ACC112 (cell line): ENCODE measurements around the gene CIB4.

Experiments
- H2AFZ ChIP-seq: fragments of 200-600 bp; sonication (generic); one replicate; pipeline ENCODE4 v1.6.0; 2017; ENCODE audit warnings: antibody characterized with exemption, low read length; ENCODE audit not compliant: unreplicated experiment
- H3K27ac ChIP-seq: fragments of 200-600 bp; sonication (generic); 2 replicates; pipeline ENCODE4 v1.5.1; 2014; ENCODE audit warnings: low read depth, mild to moderate bottlenecking, antibody characterized with exemption, low read length, moderate library complexity
- H3K27me3 ChIP-seq: fragments of 200-600 bp; sonication (generic); 2 replicates; pipeline ENCODE4 v1.6.1; 2014; ENCODE audit warnings: mild to moderate bottlenecking, antibody characterized with exemption, low read length, moderate library complexity, mixed read lengths; ENCODE audit not compliant: insufficient read depth
- H3K36me3 ChIP-seq: fragments of 200-600 bp; sonication (generic); 2 replicates; pipeline ENCODE4 v1.6.1; 2016; ENCODE audit warnings: mild to moderate bottlenecking, antibody characterized with exemption, low read length, moderate library complexity, mixed read lengths; ENCODE audit not compliant: insufficient read depth
- H3K4me1 ChIP-seq: fragments of 200-600 bp; sonication (generic); one replicate; pipeline ENCODE4 v1.6.1; 2016; ENCODE audit warnings: low read length, mixed read lengths; ENCODE audit not compliant: insufficient read depth, unreplicated experiment, control insufficient read depth
- H3K4me3 ChIP-seq: fragments of 200-600 bp; sonication (generic); 2 replicates; pipeline ENCODE4 v1.5.1; 2014; ENCODE audit warnings: mild to moderate bottlenecking, low read depth, low read length
- H3K79me2 ChIP-seq: fragments of 200-600 bp; sonication (generic); one replicate; pipeline ENCODE4 v1.6.0; 2016; ENCODE audit warnings: low read length; ENCODE audit not compliant: control insufficient read depth, unreplicated experiment, insufficient read depth

The CIB4 gene

DNA sequence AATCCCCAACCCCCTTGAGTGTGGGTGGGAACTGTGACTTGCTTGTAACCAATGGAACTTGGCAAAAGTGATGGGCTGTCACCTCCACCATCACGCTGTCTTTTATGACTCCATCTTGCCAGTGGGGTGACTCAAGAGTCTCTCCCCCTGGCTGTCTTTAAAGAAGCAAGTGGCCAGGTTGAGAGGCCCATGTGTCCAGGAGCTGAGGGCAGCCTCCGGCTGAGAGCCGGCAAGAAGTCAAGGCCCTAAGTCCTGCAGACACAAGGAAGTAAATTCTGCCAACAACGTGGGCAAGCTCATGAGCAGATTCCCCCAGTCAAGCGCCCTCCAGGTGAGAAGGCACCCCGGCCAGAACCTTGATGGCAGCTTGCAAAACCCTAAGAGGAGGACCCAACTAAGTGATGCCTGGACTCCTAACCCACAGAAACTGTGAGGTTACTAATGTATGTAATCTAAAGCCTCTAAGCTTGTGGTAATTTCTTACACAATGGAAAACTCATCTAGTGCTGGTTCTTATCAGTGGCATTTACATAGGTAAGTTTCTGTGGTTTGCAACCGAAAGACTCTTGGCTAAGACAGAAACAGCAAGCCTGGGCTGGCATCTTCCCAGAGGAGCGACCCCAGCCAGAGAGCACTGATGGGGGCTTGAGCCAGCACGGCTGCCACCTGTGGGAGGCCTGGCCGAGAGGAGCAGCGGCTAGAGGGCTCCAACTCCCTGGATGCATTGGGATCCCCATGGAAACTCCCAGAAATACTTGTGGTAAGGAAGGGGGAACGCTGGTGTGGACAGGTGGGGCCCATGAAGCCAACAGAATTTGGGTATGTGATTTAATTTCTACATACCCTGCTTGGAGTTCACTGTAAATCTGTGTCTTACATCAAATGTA, 49.3 kb downstream of the CIB4 start:
- Histone ChIP-seq H3K27ac (no peak overlapping the region), H3K79me2 (no peaks in the 10 kb centered on the region), H3K27me3 (peaks cover 84% of the 10 kb centered on the region), H2AFZ (no peak overlapping the region), H3K4me1 (no peaks in the 10 kb centered on the region), H3K4me3 (no peak overlapping the region), H3K36me3 (no peaks in the 10 kb centered on the region)

DNA sequence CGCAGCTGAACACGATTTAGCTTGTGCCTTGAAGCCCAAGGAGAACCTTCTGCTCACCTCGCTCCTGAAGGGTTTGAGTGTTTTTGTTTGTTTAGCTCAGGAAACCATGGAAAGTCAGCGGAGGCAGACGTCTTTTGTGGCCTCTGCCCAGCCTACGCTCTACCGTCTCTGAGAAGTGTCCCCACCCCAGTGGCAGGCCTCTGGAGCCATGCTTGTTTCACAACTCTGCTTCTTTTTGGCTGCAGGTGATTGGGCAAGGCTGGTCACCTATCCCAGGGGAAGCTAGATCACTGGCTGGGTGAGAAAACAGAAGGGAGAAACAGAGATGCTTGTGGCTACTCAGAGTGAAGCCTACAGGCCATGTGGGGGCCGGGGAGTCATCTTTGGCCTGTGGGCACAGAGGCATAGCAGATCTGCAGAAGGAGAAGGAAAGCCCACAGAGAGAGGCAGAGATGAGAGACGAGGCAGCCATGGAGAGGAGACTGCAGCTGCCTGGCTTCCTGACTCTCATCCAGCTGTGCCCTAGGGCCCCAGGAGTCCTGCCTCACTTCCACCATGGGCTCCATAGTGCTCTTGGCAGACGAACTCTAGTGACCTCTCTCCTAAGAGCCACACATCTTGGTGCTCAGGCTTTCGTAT, 50.1 kb downstream of the CIB4 start:
- H3K27me3 ChIP-seq, result peaks cover 87% of the 10 kb centered on the region
- H3K4me1 ChIP-seq, result no peaks in the 10 kb centered on the region
- no peak overlapping the region for H2AFZ ChIP-seq
- H3K4me3 ChIP-seq, result no peak overlapping the region
- no peaks in the 10 kb centered on the region for H3K79me2 ChIP-seq
- H3K27ac ChIP-seq, result no peak overlapping the region
- no peaks in the 10 kb centered on the region for H3K36me3 ChIP-seq

DNA sequence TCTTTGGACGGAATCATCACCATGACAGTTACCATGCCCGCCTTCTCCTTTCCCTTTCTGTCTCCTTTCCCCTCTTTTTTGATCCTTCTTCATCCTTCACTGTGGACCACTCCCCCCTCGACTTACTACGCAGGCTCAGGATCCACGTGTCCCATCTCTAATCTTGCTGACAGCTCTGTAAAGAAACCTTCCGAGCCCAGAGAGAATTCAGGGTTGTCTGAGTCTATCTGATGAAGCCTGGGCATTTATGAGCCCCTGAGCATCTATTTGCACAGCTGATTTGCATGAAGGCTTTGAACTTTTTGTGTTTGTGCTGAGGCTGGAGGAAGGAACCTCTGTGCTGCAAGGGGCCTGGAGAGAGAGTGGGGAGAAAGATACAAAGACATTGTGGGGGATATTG, 50.7 kb downstream of the CIB4 start:
- H3K36me3 ChIP-seq, result no peaks in the 10 kb centered on the region
- H3K27ac ChIP-seq, result no peak overlapping the region
- H3K27me3 ChIP-seq, result peaks cover 87% of the 10 kb centered on the region
- no peak overlapping the region for H2AFZ ChIP-seq
- no peaks in the 10 kb centered on the region for H3K4me1 ChIP-seq
- H3K79me2 ChIP-seq, result no peaks in the 10 kb centered on the region
- H3K4me3 ChIP-seq, result no peak overlapping the region

DNA sequence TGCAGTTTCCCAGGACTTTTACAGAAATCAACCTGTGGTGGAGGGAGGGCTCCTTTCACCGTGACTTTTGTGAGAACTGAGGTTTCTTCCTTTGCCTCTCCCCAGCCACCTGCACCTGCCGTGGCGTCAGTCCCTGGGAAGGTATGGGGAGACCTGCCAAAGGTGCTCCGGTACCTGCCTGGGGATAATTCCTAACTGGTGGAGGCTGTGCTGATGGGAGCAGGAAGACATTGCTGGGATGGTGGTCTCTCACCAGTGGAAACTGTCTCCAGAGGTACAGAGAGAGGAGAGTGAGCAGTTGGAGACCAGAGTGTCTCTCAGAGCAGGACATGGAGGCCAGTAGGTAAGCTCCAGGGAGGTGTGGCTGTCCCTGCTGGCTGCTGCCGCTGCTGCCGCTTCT, 52.6 kb downstream of the CIB4 start:
- H3K27me3 ChIP-seq, result peaks cover 87% of the 10 kb centered on the region
- H3K27ac ChIP-seq, result no peak overlapping the region
- no peak overlapping the region for H2AFZ ChIP-seq
- no peak overlapping the region for H3K4me3 ChIP-seq
- H3K4me1 ChIP-seq, result no peaks in the 10 kb centered on the region
- no peaks in the 10 kb centered on the region for H3K36me3 ChIP-seq
- no peaks in the 10 kb centered on the region for H3K79me2 ChIP-seq

DNA sequence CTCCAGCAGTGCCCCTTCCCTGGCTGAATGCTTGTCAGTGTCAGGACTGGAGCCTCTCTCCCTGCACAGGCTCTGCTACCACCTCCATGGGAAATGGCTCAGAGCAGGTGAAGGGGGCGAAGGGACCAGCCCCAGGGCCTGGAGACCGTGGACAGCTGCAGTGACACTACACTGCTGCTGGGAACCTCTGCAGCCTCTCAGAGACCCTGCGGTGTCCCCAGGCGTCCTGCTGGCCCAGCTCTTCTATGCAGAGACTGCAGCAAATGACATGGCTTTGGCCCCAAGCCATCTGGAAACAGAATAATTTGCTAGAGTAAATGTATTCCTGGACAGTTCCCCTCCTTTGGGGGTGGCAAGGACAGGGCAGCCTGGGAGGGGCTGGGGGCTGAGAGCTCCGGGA, 53.2 kb downstream of the CIB4 start:
- H3K27me3 ChIP-seq, result peaks cover 87% of the 10 kb centered on the region
- H3K4me1 ChIP-seq, result no peaks in the 10 kb centered on the region
- no peaks in the 10 kb centered on the region for H3K36me3 ChIP-seq

DNA sequence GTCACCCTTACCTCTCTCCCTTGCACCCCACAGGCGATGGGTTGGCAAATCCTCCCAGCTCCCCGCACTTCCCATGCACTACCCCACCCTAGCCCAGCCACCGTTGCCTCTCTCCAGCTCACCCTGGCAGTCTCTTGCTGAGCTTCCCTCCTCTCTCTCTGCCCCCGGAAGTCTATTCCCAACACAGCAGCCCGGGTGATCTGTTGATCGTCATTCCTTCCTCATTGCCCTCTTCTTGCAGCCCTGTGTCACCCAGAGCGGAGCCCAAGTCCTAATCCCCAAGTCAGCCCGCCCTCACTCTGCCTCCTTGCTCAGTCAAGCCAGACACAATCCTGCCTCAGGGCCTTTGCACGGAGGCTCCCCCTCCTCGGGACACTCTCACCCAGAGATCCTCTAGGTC, 55.2 kb downstream of the CIB4 start:
- no peak overlapping the region for H2AFZ ChIP-seq
- H3K79me2 ChIP-seq, result no peaks in the 10 kb centered on the region
- no peaks in the 10 kb centered on the region for H3K36me3 ChIP-seq
- peaks cover 86% of the 10 kb centered on the region for H3K27me3 ChIP-seq
- H3K4me1 ChIP-seq, result no peaks in the 10 kb centered on the region
- no peak overlapping the region for H3K27ac ChIP-seq
- no peak overlapping the region for H3K4me3 ChIP-seq

More for the DNA sequence above, 53.2 kb downstream of the CIB4 start:
- Histone ChIP-seq H2AFZ (no peak overlapping the region), H3K27ac (no peak overlapping the region), H3K79me2 (no peaks in the 10 kb centered on the region), H3K4me3 (no peak overlapping the region)

DNA sequence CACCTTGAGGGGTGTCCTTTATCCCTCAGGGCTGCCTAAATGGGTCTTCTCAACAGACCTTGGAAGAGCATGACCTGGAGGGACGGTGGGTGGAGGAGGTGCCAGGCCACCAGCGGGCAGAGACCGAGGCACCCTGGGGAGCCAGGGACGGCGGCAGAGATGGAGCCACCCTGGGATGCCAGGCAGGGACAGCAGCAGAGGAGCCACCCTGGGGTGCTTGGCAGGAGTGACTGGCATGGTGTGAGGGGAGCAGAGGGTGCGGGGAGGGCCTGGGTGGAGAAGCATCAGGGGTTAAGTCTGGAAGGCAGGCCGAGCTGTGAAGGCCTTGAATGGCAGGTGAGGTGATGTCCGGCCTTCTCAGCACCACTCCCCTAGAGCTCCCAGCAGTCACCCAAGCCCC, 56.1 kb downstream of the CIB4 start:
- Histone ChIP-seq H3K4me1 (no peaks in the 10 kb centered on the region), H3K27ac (no peak overlapping the region)

DNA sequence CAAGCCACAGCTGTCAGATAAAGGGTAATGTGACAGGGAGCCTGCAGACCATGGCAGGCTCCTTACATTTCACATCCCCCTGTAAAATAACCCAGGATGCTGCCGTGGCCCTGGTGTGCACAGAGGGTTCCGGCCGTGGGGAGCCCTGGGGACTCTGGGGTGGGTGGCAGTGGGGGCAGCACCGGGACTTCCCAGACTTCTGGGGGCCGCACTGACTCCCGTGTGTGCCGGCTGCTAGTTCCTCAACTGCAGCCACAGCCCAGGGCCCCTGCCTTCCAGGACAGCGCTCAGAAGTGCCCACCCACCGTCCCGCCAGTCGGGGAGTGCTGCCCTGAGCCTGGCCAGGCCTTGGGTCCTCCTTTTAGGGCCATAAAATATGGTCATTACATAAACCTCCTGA, 56.5 kb downstream of the CIB4 start:
- Histone ChIP-seq H2AFZ (no peak overlapping the region), H3K27ac (no peak overlapping the region), H3K79me2 (no peaks in the 10 kb centered on the region), H3K36me3 (no peaks in the 10 kb centered on the region), H3K4me1 (no peaks in the 10 kb centered on the region), H3K27me3 (peaks cover 88% of the 10 kb centered on the region), H3K4me3 (no peak overlapping the region)

More for the DNA sequence above, 56.1 kb downstream of the CIB4 start:
- Histone ChIP-seq H3K79me2 (no peaks in the 10 kb centered on the region), H2AFZ (no peak overlapping the region), H3K36me3 (no peaks in the 10 kb centered on the region), H3K4me3 (no peak overlapping the region), H3K27me3 (peaks cover 86% of the 10 kb centered on the region)

DNA sequence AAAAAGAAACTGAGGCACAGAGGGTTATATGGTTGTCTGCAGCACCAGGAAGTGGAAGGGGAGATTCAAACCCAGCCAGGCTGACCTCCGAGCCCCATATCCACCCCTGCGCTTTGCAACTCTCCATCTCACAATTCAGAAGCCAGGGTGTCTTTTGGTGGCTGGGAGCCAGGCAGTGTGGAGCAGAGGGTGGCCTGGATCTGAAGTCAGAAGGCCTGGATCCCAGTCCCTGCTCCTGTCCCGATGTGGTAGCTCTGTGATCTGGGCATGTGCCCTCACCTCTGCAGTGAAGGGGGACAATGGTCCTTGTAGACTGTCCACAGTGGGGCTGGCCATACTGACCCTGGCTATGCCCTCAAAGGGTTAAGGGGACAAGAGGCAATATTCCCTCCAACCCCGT, 57.0 kb downstream of the CIB4 start:
- no peaks in the 10 kb centered on the region for H3K36me3 ChIP-seq
- H3K4me3 ChIP-seq, result no peak overlapping the region
- no peaks in the 10 kb centered on the region for H3K4me1 ChIP-seq
- H3K79me2 ChIP-seq, result no peaks in the 10 kb centered on the region
- peaks cover 88% of the 10 kb centered on the region for H3K27me3 ChIP-seq
- no peak overlapping the region for H3K27ac ChIP-seq
- no peak overlapping the region for H2AFZ ChIP-seq

DNA sequence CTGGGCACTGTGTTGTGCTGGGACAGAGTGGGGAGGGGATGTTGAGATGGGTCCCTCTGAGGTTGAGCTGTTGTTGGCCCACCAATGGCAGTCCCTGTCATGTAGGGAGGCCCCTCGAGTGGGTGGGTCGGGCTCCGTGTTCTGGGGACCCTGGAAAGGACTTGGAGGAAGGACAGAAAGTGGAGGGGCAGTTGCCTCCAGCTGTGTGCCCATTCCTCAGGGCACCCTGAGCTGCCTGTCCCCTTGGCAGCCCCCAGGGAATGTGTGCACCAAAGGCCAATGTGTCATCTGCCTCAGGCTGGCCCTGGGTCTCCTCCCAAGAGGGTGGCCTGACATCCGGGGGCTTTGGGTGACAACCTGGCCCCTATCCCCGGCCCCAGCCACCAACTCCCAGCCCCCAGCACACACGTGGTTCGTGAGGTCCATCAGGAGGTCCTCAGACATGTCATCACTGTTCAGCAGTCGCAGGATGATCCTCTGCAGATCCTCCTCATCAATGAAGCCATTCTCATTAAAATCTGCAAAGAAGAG, 57.7 kb downstream of the CIB4 start:
- H3K4me3 ChIP-seq, result no peak overlapping the region
- H3K79me2 ChIP-seq, result no peaks in the 10 kb centered on the region
- H3K27me3 ChIP-seq, result peaks cover 90% of the 10 kb centered on the region
- H3K27ac ChIP-seq, result no peak overlapping the region
- no peaks in the 10 kb centered on the region for H3K4me1 ChIP-seq
- no peak overlapping the region for H2AFZ ChIP-seq
- H3K36me3 ChIP-seq, result no peaks in the 10 kb centered on the region

DNA sequence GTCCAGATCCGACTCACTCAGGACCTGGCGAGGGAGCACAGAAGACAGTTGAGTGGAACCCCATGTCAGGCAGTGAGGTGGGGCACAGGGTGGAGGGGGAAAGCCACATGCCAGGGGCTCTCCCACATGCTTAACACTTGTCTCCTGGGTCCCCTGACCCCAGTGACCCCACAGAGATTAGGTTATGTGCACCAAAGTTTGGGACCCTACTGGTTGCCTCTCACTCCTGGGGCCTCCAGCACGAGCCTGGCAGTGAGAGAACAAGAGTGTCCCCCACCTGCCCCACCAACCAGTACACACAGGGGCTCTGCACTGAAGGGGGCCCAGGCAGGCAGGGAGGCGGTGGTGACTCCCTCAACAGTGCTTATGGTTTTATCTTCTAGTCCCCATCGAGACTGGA, 58.3 kb downstream of the CIB4 start:
- Histone ChIP-seq H3K4me1 (no peaks in the 10 kb centered on the region), H3K79me2 (no peaks in the 10 kb centered on the region), H3K4me3 (no peak overlapping the region), H3K27me3 (peaks cover 89% of the 10 kb centered on the region), H2AFZ (no peak overlapping the region), H3K27ac (no peak overlapping the region), H3K36me3 (no peaks in the 10 kb centered on the region)
